Urinary bladder (tissue), 4 donors: ENCODE data around the gene SWAP70. TPM values are rescaled to one million over a fixed set of nuclear protein-coding genes. Genes with fewer than 3 reads are reported as not detected.

Experiments
- DNase-seq: peaks from one replicate; pipeline ENCODE4 v3.0.0-alpha.2; 2015; ENCODE audit errors: extremely low spot score
- H3K27ac ChIP-seq: one replicate; pipeline ENCODE4 v1.5.1; 2013; ENCODE audit warnings: low read depth, mild to moderate bottlenecking, moderate library complexity
- H3K36me3 ChIP-seq: one replicate; pipeline ENCODE4 v1.6.1; 2013; ENCODE audit warnings: mild to moderate bottlenecking, moderate library complexity; ENCODE audit not compliant: insufficient read depth
- H3K4me1 ChIP-seq: one replicate; pipeline ENCODE4 v1.6.1; 2013; ENCODE audit warnings: mild to moderate bottlenecking, moderate library complexity; ENCODE audit not compliant: insufficient read depth
- H3K4me3 ChIP-seq: one replicate; pipeline ENCODE4 v1.5.1; 2013; ENCODE audit warnings: low read depth, low read length
- WGBS: extraction: QIAGEN DNeasy Blood & Tissue Kit; methylation state at CpG from one replicate; pipeline ENCODE4 v1.1.7; 2013; 5-methylcytosine and 5-hydroxymethylcytosine counted together
- polyA plus RNA-seq: library from polyadenylated mRNA; stranded (reverse); fragments of 200-250 nt; gene quantifications from one replicate; pipeline ENCODE4 v1.2.3, GENCODE V29; 2013
- total RNA-seq: library from RNA; depleted of rRNA; stranded (reverse); fragments of >200 nt; gene quantifications from one replicate; pipeline ENCODE4 v1.2.3, GENCODE V29; 2014
- donor health status: healthy with polysubstance abuse.
- donor health status: healthy.

Gene SWAP70
- total and polyA plus RNA-seq, 2 donors, result 21.3 to 35.3 TPM

DNA sequence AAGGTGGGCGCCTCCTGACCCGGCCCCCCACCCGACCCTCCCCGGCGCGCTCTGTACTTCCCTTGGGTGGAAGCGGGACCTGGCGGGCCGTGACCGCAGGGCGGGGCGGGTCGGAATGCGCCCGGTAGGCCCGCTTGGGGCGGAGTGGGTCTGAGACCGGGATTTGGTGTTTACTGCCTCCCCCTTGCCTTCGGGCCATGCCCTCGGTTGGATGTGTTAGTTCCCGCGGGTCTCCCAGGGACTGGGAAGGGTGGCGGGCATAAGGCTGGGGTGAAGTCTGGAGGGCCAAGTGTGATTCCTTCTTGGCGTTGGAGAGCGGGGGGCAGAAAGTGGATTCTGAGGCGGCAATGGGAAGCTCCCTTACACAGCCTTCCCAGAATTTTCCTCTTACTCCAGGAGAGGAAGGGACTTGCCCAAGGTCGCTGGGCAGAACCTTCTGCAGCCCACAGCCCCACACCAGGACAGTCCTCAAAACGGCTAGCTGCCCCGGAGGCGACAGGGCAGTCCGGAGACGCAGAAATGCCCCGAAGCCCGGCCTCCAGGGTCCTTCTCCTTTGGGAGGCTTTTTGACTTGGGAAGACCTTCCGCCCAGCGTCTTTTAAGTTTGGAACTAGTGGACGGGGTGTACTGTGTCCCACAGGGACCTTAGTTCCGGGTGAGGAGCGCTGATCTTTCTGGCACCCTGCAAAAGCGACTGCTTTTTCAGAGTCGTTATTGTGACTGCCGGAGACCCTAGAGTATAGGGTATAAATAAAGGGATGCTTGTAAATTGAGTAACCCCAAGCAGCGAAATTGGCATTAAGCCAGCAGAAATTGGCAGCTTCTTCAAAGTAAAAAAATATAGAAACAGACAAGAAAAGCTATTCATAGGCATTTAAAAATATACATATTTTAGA lies 647 bp downstream of the SWAP70 start:
- H3K4me3 ChIP-seq, result peak overlapping the region; percentile 87
- WGBS, result 2% methylated on average over 43 of the region's 43 CpGs

GRCh38 chr11:9665749-9666148 lies 1.9 kb downstream of the SWAP70 start:
- WGBS, result 98% methylated on average over 2 of the region's 2 CpGs
- no peak overlapping the region for H3K27ac ChIP-seq
- no peak overlapping the region for H3K4me3 ChIP-seq

More for the DNA sequence above, 647 bp downstream of the SWAP70 start:
- peak overlapping the region; percentile 80 for H3K27ac ChIP-seq
- DNase-seq, result no peak
- H3K36me3 ChIP-seq, result no peaks in the 10 kb centered on the region
- H3K4me1 ChIP-seq, result no peaks in the 10 kb centered on the region

GRCh38 chr11:9669954-9670353 lies 6.1 kb downstream of the SWAP70 start:
- Histone ChIP-seq H3K27ac (no peak overlapping the region), H3K4me3 (no peak overlapping the region), H3K36me3 (no peaks in the 10 kb centered on the region), H3K4me1 (no peaks in the 10 kb centered on the region)
- WGBS, result 95% methylated on average over 6 of the region's 6 CpGs
- DNase-seq, result no peak

More at GRCh38 chr11:9665749-9666148, 1.9 kb downstream of the SWAP70 start:
- Histone ChIP-seq H3K4me1 (no peaks in the 10 kb centered on the region), H3K36me3 (no peaks in the 10 kb centered on the region)
- DNase-seq, result no peak

GRCh38 chr11:9672288-9672916 lies 8.5 kb downstream of the SWAP70 start:
- H3K36me3 ChIP-seq, result no peaks in the 10 kb centered on the region
- no peak overlapping the region for H3K27ac ChIP-seq
- no peak for DNase-seq
- WGBS, result 86% methylated on average over 3 of the region's 3 CpGs
- no peak overlapping the region for H3K4me3 ChIP-seq
- H3K4me1 ChIP-seq, result no peaks in the 10 kb centered on the region

- H3K4me3 ChIP-seq, result no peak overlapping the region
- 96% methylated on average over 4 of the region's 4 CpGs for WGBS
- H3K36me3 ChIP-seq, result no peaks in the 10 kb centered on the region
- H3K27ac ChIP-seq, result no peak overlapping the region
- no peak for DNase-seq
- H3K4me1 ChIP-seq, result no peaks in the 10 kb centered on the region
Observed at GRCh38 chr11:9672918-9673317, 9.0 kb downstream of the SWAP70 start.

DNA sequence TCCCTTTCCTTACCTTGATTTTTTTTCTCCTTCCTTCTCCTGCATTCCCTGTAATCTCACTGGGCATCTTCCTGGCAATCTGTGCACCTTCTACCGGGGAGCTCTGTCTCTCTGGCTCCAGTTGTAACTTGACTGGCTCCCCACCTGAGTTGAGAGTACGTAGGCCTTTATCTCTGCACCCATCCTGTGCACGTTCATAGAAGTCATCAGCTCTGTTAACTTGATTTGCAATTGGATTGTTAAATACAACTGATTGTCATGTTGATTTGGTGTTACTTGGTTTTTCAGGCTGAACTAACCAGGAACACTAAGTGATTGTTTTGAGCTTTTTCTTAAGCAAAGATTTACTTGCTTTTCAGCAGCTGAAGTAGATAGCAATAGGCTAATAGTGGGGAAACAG lies 11.8 kb downstream of the SWAP70 start:
- Histone ChIP-seq H3K36me3 (no peaks in the 10 kb centered on the region), H3K4me1 (no peaks in the 10 kb centered on the region), H3K27ac (no peak overlapping the region), H3K4me3 (no peak overlapping the region)
- DNase-seq, result no peak
- 53% methylated on average over 3 of the region's 3 CpGs for WGBS

- H3K36me3 ChIP-seq, result no peaks in the 10 kb centered on the region
- H3K27ac ChIP-seq, result no peak overlapping the region
- no peak overlapping the region for H3K4me3 ChIP-seq
- H3K4me1 ChIP-seq, result no peaks in the 10 kb centered on the region
- no peak for DNase-seq
Observed at GRCh38 chr11:9677951-9678350, 14.1 kb downstream of the SWAP70 start.

DNA sequence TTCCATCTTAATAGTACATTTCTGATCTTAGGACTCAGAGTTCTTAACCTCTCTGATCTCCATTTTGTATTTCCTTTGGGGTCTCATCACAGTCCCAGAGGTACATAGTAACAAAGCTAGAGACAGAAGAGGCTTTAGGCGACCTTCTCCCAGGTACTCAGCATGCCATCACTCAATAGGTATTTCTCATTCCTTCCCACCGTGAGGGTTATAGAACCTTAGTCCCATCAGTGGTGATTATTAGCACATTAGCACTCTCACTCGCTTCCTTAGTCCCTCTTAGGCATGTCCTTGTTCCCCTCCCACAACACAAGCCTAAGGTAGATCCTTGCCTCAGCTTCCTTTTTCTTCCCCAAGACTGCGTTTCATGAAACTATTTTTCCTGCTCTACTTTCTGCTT lies 14.7 kb downstream of the SWAP70 start:
- H3K4me1 ChIP-seq, result no peaks in the 10 kb centered on the region
- no peak for DNase-seq

DNA sequence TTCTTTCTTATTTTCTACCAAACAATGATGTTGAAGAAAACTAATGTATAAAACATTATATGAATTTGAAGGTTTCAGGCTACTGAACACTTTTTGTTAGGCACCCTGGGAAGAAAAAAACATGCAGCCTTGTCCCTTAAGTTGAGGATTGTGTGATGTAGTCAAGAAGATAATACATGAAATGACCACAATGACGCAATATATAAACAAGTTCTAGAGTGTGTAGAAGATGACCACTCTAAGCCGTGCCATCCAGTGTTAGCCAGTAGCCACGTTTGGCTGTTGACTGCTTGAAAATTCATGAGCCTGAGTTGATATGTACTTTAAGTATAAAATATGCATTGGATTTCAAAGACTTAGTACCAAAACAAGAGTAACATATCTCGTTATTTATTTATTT lies 16.2 kb downstream of the SWAP70 start:
- H3K4me3 ChIP-seq, result no peak overlapping the region
- WGBS, result 94% methylated on average over 4 of the region's 4 CpGs
- no peak for DNase-seq
- no peak overlapping the region for H3K27ac ChIP-seq
- no peaks in the 10 kb centered on the region for H3K4me1 ChIP-seq
- H3K36me3 ChIP-seq, result no peaks in the 10 kb centered on the region

More for the DNA sequence above, 14.7 kb downstream of the SWAP70 start:
- Histone ChIP-seq H3K27ac (no peak overlapping the region), H3K4me3 (no peak overlapping the region), H3K36me3 (no peaks in the 10 kb centered on the region)
- 85% methylated on average over 4 of the region's 4 CpGs for WGBS

DNA sequence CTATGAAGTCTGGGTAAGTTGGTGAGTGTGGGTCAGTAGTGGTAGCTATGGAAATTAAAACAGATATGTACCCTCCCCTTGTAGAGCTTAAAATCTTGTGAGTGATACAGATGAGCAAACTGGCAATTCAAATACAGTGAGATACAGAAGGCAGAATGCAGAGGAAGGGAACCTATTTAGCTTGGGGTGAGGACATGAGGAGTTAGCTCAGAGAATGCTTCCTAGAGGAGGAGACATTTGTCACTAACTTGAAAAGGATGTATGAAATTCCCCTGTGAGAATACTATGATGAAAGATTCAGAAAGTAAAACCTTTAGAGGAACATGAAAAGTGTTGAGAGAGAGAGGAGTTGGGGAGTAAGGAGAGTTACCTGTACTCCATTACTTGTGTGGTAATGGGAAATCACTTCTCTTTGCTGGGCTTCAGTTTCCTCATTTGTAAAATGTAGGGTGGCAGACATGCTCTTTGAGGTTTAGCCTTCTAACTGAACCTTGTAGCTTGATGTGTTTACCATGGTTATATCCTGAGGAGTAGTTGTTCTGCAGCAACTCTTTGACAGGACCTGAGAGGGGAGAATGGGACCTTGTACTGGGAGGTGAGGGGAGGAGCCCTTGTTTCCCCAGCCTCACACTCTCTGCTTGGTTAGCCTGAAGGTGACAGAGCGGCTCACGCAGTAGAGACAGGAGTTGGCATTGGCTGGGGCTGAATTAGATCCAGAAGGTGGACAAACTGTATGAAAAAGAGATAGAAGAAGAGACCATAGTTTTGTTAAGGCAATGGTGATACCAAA lies 17.9 kb downstream of the SWAP70 start:
- Histone ChIP-seq H3K36me3 (no peaks in the 10 kb centered on the region), H3K4me1 (no peaks in the 10 kb centered on the region), H3K27ac (no peak overlapping the region), H3K4me3 (no peak overlapping the region)
- DNase-seq, result no peak
- WGBS, result 76% methylated on average over 2 of the region's 2 CpGs

DNA sequence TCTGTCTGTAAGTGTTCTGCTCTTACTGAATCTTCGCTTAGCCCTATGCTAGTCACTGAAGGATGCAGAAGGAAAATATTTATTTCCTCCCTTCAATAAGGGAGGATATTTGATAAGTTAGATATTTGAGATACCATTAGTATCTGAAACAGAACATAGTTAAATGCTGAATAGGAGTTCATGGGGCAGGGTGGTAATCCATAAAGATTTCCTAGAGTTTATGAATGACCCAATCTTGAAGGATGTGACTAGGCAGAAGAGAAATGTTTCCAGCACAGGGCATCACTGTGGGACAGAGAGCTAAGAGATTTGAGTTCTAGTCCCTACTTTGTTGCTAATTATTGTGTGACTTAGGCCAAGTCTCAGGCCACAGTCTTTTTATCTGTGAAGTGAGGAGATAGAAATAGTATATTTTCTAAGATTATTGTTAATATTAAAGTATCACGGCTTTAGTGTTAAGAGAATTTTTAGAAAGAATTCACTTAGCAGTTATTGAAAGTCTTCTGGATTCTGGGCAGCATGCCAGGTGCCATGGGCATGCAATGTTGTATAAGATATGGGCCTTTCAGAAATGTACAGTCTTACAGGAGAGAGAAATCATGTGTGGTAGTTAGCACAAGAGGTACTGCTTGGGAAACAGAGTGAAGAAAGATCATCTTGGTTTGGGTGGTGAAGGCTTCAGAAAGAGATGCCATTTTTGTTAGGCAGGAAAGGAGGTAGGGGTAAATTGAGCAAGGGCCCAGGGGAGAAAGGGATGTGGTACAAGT lies 24.0 kb downstream of the SWAP70 start:
- H3K36me3 ChIP-seq, result no peaks in the 10 kb centered on the region
- no peak overlapping the region for H3K4me3 ChIP-seq
- 75% methylated on average over 2 of the region's 2 CpGs for whole genome bisulfite sequencing
- H3K4me1 ChIP-seq, result no peaks in the 10 kb centered on the region
- H3K27ac ChIP-seq, result peak overlapping the region; percentile 10
- DNase-seq, result no peak

- no peak for DNase-seq
- H3K4me1 ChIP-seq, result no peaks in the 10 kb centered on the region
- H3K36me3 ChIP-seq, result no peaks in the 10 kb centered on the region
- H3K27ac ChIP-seq, result no peak overlapping the region
- H3K4me3 ChIP-seq, result no peak overlapping the region
- 45% methylated on average over 7 of the region's 7 CpGs for WGBS
Observed at GRCh38 chr11:9688716-9689511, 25.0 kb downstream of the SWAP70 start.
